DOHH2 (cell line): ENCODE results near the gene RNF4.

Experiments used
- H3F3A ChIP-seq: fragments of 200-600 bp; sonication (generic), shearing (Covaris generic); 2 replicates; pipeline ENCODE4 v1.6.0; 2016; ENCODE audit warnings: antibody characterized with exemption, mild to moderate bottlenecking; ENCODE audit not compliant: control insufficient read depth, insufficient read depth
- H3K27ac ChIP-seq: fragments of 200-600 bp; sonication (generic); 2 replicates; pipeline ENCODE4 v1.5.1; 2014; ENCODE audit warnings: low read depth, mild to moderate bottlenecking, low read length, moderate library complexity
- H3K27me3 ChIP-seq: fragments of 200-600 bp; sonication (generic); 2 replicates; pipeline ENCODE4 v1.6.1; 2014; ENCODE audit warnings: mild to moderate bottlenecking, low read length, mixed read lengths; ENCODE audit not compliant: control insufficient read depth
- H3K36me3 ChIP-seq: fragments of 200-600 bp; sonication (generic); 2 replicates; pipeline ENCODE4 v1.6.1; 2014; ENCODE audit warnings: mild to moderate bottlenecking, low read length, moderate library complexity, mixed read lengths; ENCODE audit not compliant: control insufficient read depth
- H3K4me1 ChIP-seq: fragments of 200-600 bp; sonication (generic); 2 replicates; pipeline ENCODE4 v1.6.1; 2014; ENCODE audit warnings: mild to moderate bottlenecking, low read length, mixed read lengths; ENCODE audit not compliant: control insufficient read depth
- H3K4me2 ChIP-seq: fragments of 200-600 bp; sonication (generic); 2 replicates; pipeline ENCODE4 v1.6.0; 2014; ENCODE audit warnings: mild to moderate bottlenecking, low read length, moderate library complexity
- H3K4me3 ChIP-seq: fragments of 200-600 bp; sonication (generic); 2 replicates; pipeline ENCODE4 v1.5.1; 2014; ENCODE audit warnings: mild to moderate bottlenecking, low read length, mixed read lengths
- H3K79me2 ChIP-seq: fragments of 200-600 bp; sonication (generic); 2 replicates; pipeline ENCODE4 v1.6.1; 2014; ENCODE audit warnings: mild to moderate bottlenecking, low read length, mixed read lengths; ENCODE audit not compliant: control insufficient read depth
- H3K9me2 ChIP-seq: fragments of 200-600 bp; sonication (generic); replicated peaks from 2 replicates; pipeline ENCODE4 v1.6.1; 2014; ENCODE audit warnings: mild to moderate bottlenecking, low read length, mixed read lengths; ENCODE audit not compliant: control insufficient read depth
- H3K9me3 ChIP-seq: fragments of 200-600 bp; sonication (generic); 2 replicates; pipeline ENCODE4 v1.6.1; 2014; ENCODE audit warnings: antibody characterized with exemption, low read length, mixed read lengths; ENCODE audit not compliant: control insufficient read depth, insufficient read depth
- H4K20me1 ChIP-seq: fragments of 200-600 bp; sonication (generic); 2 replicates; pipeline ENCODE4 v1.6.0; 2014; ENCODE audit warnings: low read depth, mild to moderate bottlenecking, antibody characterized with exemption, low read length, moderate library complexity; ENCODE audit not compliant: control insufficient read depth, insufficient read depth
- CTCF ChIP-seq: fragments of 200-600 bp; sonication (generic); IDR thresholded peaks from one replicate; pipeline ENCODE4 v1.5.1; 2014; ENCODE audit warnings: antibody characterized with exemption, mild to moderate bottlenecking, low read depth, low read length; ENCODE audit not compliant: poor library complexity, severe bottlenecking
- EZH2phosphoT487 ChIP-seq: fragments of 200-600 bp; sonication (generic); IDR thresholded peaks from 2 replicates; pipeline ENCODE4 v1.6.1; 2017; ENCODE audit warnings: borderline replicate concordance, mild to moderate bottlenecking, antibody characterized with exemption, low read length, moderate library complexity, mixed read lengths

The RNF4 gene

GRCh38 chr4:2472187-2472586, 3.3 kb downstream of the RNF4 start:
- H3K27ac ChIP-seq, result no peak overlapping the region
- peaks cover 73% of the 10 kb centered on the region for H3K36me3 ChIP-seq
- H3K9me3 ChIP-seq, result no peaks in the 10 kb centered on the region
- TF ChIP-seq EZH2phosphoT487 (no peak), CTCF (no peak)
- peaks cover 32% of the 10 kb centered on the region for H4K20me1 ChIP-seq
- H3F3A ChIP-seq, result no peaks in the 10 kb centered on the region
- H3K4me3 ChIP-seq, result no peak overlapping the region
- no peaks in the 10 kb centered on the region for H3K9me2 ChIP-seq
- H3K79me2 ChIP-seq, result peaks cover 95% of the 10 kb centered on the region
- H3K27me3 ChIP-seq, result no peaks in the 10 kb centered on the region
- peaks cover 59% of the 10 kb centered on the region for H3K4me1 ChIP-seq
- no peak overlapping the region for H3K4me2 ChIP-seq

GRCh38 chr4:2478229-2478628, 9.3 kb downstream of the RNF4 start:
- Histone ChIP-seq H3K4me3 (peak overlapping the region; percentile 14; the same call in 1 of the 2 replicates), H3K9me3 (no peaks in the 10 kb centered on the region), H3K79me2 (peaks cover 100% of the 10 kb centered on the region), H3K27ac (no peak overlapping the region), H3K4me1 (peaks cover 87% of the 10 kb centered on the region), H3K27me3 (no peaks in the 10 kb centered on the region), H3F3A (peaks cover 18% of the 10 kb centered on the region), H4K20me1 (peaks cover 53% of the 10 kb centered on the region), H3K36me3 (peaks cover 78% of the 10 kb centered on the region), H3K4me2 (peak overlapping the region; percentile 45), H3K9me2 (no peaks in the 10 kb centered on the region)
- TF ChIP-seq CTCF (no peak), EZH2phosphoT487 (no peak)

- Histone ChIP-seq H3K27me3 (no peaks in the 10 kb centered on the region), H3K27ac (no peak overlapping the region), H3K9me3 (no peaks in the 10 kb centered on the region), H3K9me2 (no peaks in the 10 kb centered on the region), H3K4me3 (peak overlapping the region; percentile 21), H3K4me1 (peaks cover 95% of the 10 kb centered on the region), H3K79me2 (peaks cover 96% of the 10 kb centered on the region), H4K20me1 (peaks cover 63% of the 10 kb centered on the region), H3F3A (peaks cover 28% of the 10 kb centered on the region), H3K4me2 (peak overlapping the region; percentile 59), H3K36me3 (peaks cover 62% of the 10 kb centered on the region)
- no peak for TF ChIP-seq CTCF
- TF ChIP-seq EZH2phosphoT487, result no peak
These were observed 11.7 kb downstream of the RNF4 start for GRCh38 chr4:2480649-2481048.

GRCh38 chr4:2482192-2482591, 13.3 kb downstream of the RNF4 start:
- Histone ChIP-seq H3K9me2 (no peaks in the 10 kb centered on the region), H3K4me3 (peak overlapping the region; percentile 21), H3K36me3 (peaks cover 62% of the 10 kb centered on the region), H3K4me2 (peak overlapping the region; percentile 59), H3K27me3 (no peaks in the 10 kb centered on the region), H3K9me3 (no peaks in the 10 kb centered on the region), H4K20me1 (peaks cover 72% of the 10 kb centered on the region), H3K4me1 (peaks cover 90% of the 10 kb centered on the region), H3K27ac (peak overlapping the region; percentile 31), H3K79me2 (peaks cover 96% of the 10 kb centered on the region), H3F3A (peaks cover 28% of the 10 kb centered on the region)
- TF ChIP-seq EZH2phosphoT487 (no peak), CTCF (no peak)
